ENCODE data around the gene PHTF1. TPM values are rescaled to one million over a fixed set of nuclear protein-coding genes. Genes with fewer than 3 reads are reported as not detected.

Gene PHTF1
- polyA plus RNA-seq, 1 experiment = 7.4 TPM

GRCh38 chr1:113786069-113786468 lies 26.8 kb upstream of the PHTF1 start:
- no peak for DNase-seq (ENCODE audit: low read depth)
- no peak for TF ChIP-seq CTCF (IDR thresholded peaks at IDR 0.05; ENCODE audit: insufficient read depth, low read depth, low read length)
- H3K27me3 ChIP-seq (ENCODE audit: control insufficient read depth, insufficient read depth, low read length) = no peaks in the 10 kb centered on the region
- no peaks in the 10 kb centered on the region for H3K36me3 ChIP-seq (ENCODE audit: control insufficient read depth, insufficient read depth, low read length)
- H3K4me3 ChIP-seq (ENCODE audit: low read depth, low read length) = no peak overlapping the region
- POLR2A ChIA-PET = no interaction called here
- CTCF ChIA-PET = no interaction called here

DNA sequence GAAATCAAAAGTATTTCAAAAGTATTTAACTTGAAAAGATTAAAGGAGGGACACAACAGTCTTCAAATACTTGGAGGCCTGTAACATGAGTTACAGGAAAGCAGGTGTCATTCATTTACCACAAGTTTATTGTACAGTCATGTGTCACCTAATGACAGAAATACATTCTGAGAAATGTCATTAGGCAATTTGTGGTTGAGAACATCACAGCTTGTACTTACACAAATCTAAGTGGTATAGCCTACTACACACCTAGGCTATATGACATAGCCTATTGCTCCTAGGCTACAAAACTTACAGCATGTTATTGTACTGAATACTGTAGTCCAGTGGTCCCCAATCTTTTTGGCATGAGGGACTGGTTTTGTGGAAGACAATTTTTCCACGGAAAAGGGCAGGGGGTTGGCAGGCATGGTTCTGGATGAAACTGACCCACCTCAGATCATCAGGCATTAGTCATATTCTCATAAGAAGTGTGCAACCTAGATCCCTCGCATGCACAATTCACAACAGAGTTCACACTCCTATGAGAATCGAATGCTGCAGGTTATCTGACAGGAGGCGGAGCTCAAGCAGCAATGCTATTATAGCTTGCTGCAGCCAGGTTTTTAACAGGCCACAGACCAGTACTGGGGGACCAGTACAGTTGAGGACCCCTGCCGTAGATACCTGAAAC lies 25.0 kb upstream of the PHTF1 start:
- H3K4me3 ChIP-seq (ENCODE audit: low read depth, low read length) = no peak overlapping the region
- CTCF ChIA-PET = interaction anchor here (0.6 kb wide), 1 partner anchor 887 kb away, joined by 3 read pairs; no protein-coding TSS in a partner anchor
- H3K36me3 ChIP-seq (ENCODE audit: control insufficient read depth, insufficient read depth, low read length) = no peaks in the 10 kb centered on the region
- no peak for DNase-seq (ENCODE audit: low read depth)
- POLR2A ChIA-PET = no interaction called here
- H3K27me3 ChIP-seq (ENCODE audit: control insufficient read depth, insufficient read depth, low read length) = no peaks in the 10 kb centered on the region
- no peak for TF ChIP-seq CTCF (IDR thresholded peaks at IDR 0.05; ENCODE audit: insufficient read depth, low read depth, low read length)

DNA sequence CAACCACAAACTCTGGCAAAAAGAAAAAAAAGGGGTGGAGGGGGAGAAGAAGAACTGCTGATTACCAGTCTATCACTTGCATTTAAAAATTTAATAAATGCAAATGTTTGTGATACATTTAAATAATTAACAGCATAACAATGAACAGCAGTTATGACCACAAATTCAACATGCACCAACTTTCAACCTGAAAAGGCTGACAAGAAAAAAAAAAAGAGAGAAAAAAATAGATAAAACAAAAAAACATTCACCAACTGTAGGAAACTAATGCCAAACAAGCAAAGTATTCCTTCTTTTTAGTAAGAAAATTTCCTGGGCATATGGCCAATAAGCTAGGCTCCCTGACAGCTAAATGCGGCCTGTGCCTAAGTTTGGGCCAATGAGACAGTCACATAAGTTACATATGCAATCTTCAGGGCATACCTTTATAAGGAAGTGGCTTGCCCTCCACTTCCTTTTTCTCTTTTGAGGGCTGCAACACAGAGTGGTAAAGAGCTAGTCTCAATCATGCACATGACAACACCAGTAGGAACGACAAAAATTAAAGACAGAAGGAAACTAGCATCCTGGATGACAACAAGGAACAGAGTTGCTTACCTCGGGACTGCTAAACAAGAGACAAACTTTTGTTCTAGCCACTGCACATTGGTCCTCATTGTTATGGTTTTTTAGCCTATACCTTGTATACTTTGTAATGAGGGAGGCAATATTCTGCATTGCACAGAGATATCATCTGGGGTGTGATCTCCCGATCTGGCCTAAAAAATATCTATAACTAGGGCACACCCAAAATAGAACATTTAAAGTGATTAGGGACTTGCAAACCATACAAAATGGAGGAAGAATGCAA lies 24.2 kb upstream of the PHTF1 start:
- no peak for TF ChIP-seq CTCF (IDR thresholded peaks at IDR 0.05; ENCODE audit: insufficient read depth, low read depth, low read length)
- Histone ChIP-seq H3K27me3 (ENCODE audit: control insufficient read depth, insufficient read depth, low read length) (no peaks in the 10 kb centered on the region), H3K4me3 (ENCODE audit: low read depth, low read length) (no peak overlapping the region), H3K36me3 (ENCODE audit: control insufficient read depth, insufficient read depth, low read length) (no peaks in the 10 kb centered on the region)
- ChIA-PET POLR2A (interaction anchor here (0.7 kb wide), 1 partner anchor 231 kb away, joined by 3 read pairs; no protein-coding TSS in a partner anchor), CTCF (no interaction called here)
- DNase-seq (ENCODE audit: low read depth) = no peak

- no peak overlapping the region for H3K4me3 ChIP-seq (ENCODE audit: low read depth, low read length)
- ChIA-PET CTCF (no interaction called here), POLR2A (no interaction called here)
- no peaks in the 10 kb centered on the region for H3K27me3 ChIP-seq (ENCODE audit: control insufficient read depth, insufficient read depth, low read length)
- no peaks in the 10 kb centered on the region for H3K36me3 ChIP-seq (ENCODE audit: control insufficient read depth, insufficient read depth, low read length)
- DNase-seq (ENCODE audit: low read depth) = no peak
- no peak for TF ChIP-seq CTCF (IDR thresholded peaks at IDR 0.05; ENCODE audit: insufficient read depth, low read depth, low read length)
Observed at GRCh38 chr1:113782406-113782805, 23.1 kb upstream of the PHTF1 start.

- TF ChIP-seq CTCF (IDR thresholded peaks at IDR 0.05; ENCODE audit: insufficient read depth, low read depth, low read length) = no peak
- DNase-seq (ENCODE audit: low read depth) = no peak
- POLR2A ChIA-PET = no interaction called here
Observed at GRCh38 chr1:113780374-113781146, 21.3 kb upstream of the PHTF1 start.

More at GRCh38 chr1:113780374-113781146, 21.3 kb upstream of the PHTF1 start:
- CTCF ChIA-PET = interaction anchor here (0.7 to 1.3 kb wide), 2 partner anchors 11 to 20 kb away, joined by 3 to 4 read pairs; no protein-coding TSS in a partner anchor
- no peak overlapping the region for H3K4me3 ChIP-seq (ENCODE audit: low read depth, low read length)
- peaks cover 3% of the 10 kb centered on the region for H3K36me3 ChIP-seq (ENCODE audit: control insufficient read depth, insufficient read depth, low read length)
- no peaks in the 10 kb centered on the region for H3K27me3 ChIP-seq (ENCODE audit: control insufficient read depth, insufficient read depth, low read length)

Measured in BJ (cell line).